Endometrium (tissue), 2 donors: ENCODE results near the gene SNAPC3.
"Not testable (repeated sequence)": the region's sequence is repeated elsewhere in the genome, so short reads cannot be mapped to it uniquely, and the experiment has no call there.

Experiments
- FAIRE-seq: peaks from 2 replicates; lab custom pipeline; 2012; peaks lifted over from hg19 to GRCh38; lab: Jason Lieb, UNC
- donor health status: control.
- donor health status: control.

Gene SNAPC3

GRCh38 chr9:15423231-15423985, 732 bp downstream of the SNAPC3 start:
- no peak for FAIRE-seq

GRCh38 chr9:15426019-15426418, 3.3 kb downstream of the SNAPC3 start:
- FAIRE-seq, result no peak

- peak; percentile 37 for FAIRE-seq
Observed at GRCh38 chr9:15427702-15428101, 5.0 kb downstream of the SNAPC3 start.

- no peak for FAIRE-seq
Observed at GRCh38 chr9:15430920-15431844, 8.5 kb downstream of the SNAPC3 start.

- no peak for FAIRE-seq
Observed at GRCh38 chr9:15433191-15433590, 10.5 kb downstream of the SNAPC3 start.

GRCh38 chr9:15433661-15434060, 11.0 kb downstream of the SNAPC3 start:
- FAIRE-seq, result no peak

- no peak for FAIRE-seq
Observed at GRCh38 chr9:15438891-15439290, 16.2 kb downstream of the SNAPC3 start.

GRCh38 chr9:15441841-15442240, 19.2 kb downstream of the SNAPC3 start:
- FAIRE-seq, result not testable (repeated sequence)

GRCh38 chr9:15442264-15442663, 19.6 kb downstream of the SNAPC3 start:
- not testable (repeated sequence) for FAIRE-seq

GRCh38 chr9:15444141-15444540, 21.5 kb downstream of the SNAPC3 start:
- no peak for FAIRE-seq

GRCh38 chr9:15453956-15454355, 31.3 kb downstream of the SNAPC3 start:
- no peak for FAIRE-seq

GRCh38 chr9:15461056-15461455, 38.4 kb downstream of the SNAPC3 start:
- FAIRE-seq, result no peak

- FAIRE-seq, result no peak
Observed at GRCh38 chr9:15461601-15462000, 38.9 kb downstream of the SNAPC3 start.

- no peak for FAIRE-seq
Observed at GRCh38 chr9:15468145-15468544, 45.5 kb downstream of the SNAPC3 start.

- FAIRE-seq, result no peak
Observed at GRCh38 chr9:15469406-15469805, 46.7 kb downstream of the SNAPC3 start.

GRCh38 chr9:15469862-15470261, 47.2 kb downstream of the SNAPC3 start:
- FAIRE-seq, result no peak

GRCh38 chr9:15475923-15476536, 53.4 kb downstream of the SNAPC3 start:
- FAIRE-seq, result no peak

GRCh38 chr9:15480028-15480427, 57.4 kb downstream of the SNAPC3 start:
- FAIRE-seq, result no peak

- peak; percentile 71 for FAIRE-seq
Observed at GRCh38 chr9:15482146-15482545, 59.5 kb downstream of the SNAPC3 start.

GRCh38 chr9:15484802-15485201, 62.1 kb downstream of the SNAPC3 start:
- FAIRE-seq, result no peak

- FAIRE-seq, result peak; percentile 58
Observed at GRCh38 chr9:15485836-15486666, 63.4 kb downstream of the SNAPC3 start.

GRCh38 chr9:15491950-15492349, 69.3 kb downstream of the SNAPC3 start:
- no peak for FAIRE-seq
